ENCODE results near the gene FAP. TPM values are rescaled to one million over a fixed set of nuclear protein-coding genes. Genes with fewer than 3 reads are reported as not detected.

Gene FAP
- total RNA-seq: under 0.01 and 0.20 TPM in 2 replicates

GRCh38 chr2:162243294-162243693 is at the start of gene FAP:
Gene FAP (minus strand): TSS chr2:162243445. CDS start chr2:162243327, 118 bp downstream.
- peak in 1 of 2 donors; percentile 86 for DNase-seq (ENCODE audit: low read depth in 2 of 2)

- DNase-seq (ENCODE audit: low read depth in 2 of 2): no peak
Measured at GRCh38 chr2:162291748-162292147, 48.5 kb upstream of the FAP start.

GRCh38 chr2:162282765-162283425 is 39.6 kb upstream of the FAP start:
- DNase-seq (ENCODE audit: low read depth in 2 of 2): no peak

- no peak for DNase-seq (ENCODE audit: low read depth in 2 of 2)
Measured at GRCh38 chr2:162280654-162281053, 37.4 kb upstream of the FAP start.

GRCh38 chr2:162277381-162277780 is 34.1 kb upstream of the FAP start:
- DNase-seq (ENCODE audit: low read depth in 2 of 2): no peak

- DNase-seq (ENCODE audit: low read depth in 2 of 2): no peak
Measured at GRCh38 chr2:162267996-162268395, 24.8 kb upstream of the FAP start.

- no peak for DNase-seq (ENCODE audit: low read depth in 2 of 2)
Measured at GRCh38 chr2:162267496-162267895, 24.3 kb upstream of the FAP start.

- no peak for DNase-seq (ENCODE audit: low read depth in 2 of 2)
Measured at GRCh38 chr2:162266460-162266760, 23.2 kb upstream of the FAP start.

- DNase-seq (ENCODE audit: low read depth in 2 of 2): no peak
Measured at GRCh38 chr2:162265666-162266459, 22.6 kb upstream of the FAP start.

GRCh38 chr2:162261032-162261945 is 18.0 kb upstream of the FAP start:
- peak; percentile 19 to 80 for DNase-seq (ENCODE audit: low read depth in 2 of 2)

GRCh38 chr2:162258686-162259085 is 15.4 kb upstream of the FAP start:
- DNase-seq (ENCODE audit: low read depth in 2 of 2): no peak

GRCh38 chr2:162258169-162258568 is 14.9 kb upstream of the FAP start:
- DNase-seq (ENCODE audit: low read depth in 2 of 2): peak in 1 of 2 donors; percentile 4

- no peak for DNase-seq (ENCODE audit: low read depth in 2 of 2)
Measured at GRCh38 chr2:162257425-162257824, 14.2 kb upstream of the FAP start.

GRCh38 chr2:162256591-162256991 is 13.3 kb upstream of the FAP start:
- peak in 1 of 2 donors; percentile 5 for DNase-seq (ENCODE audit: low read depth in 2 of 2)

GRCh38 chr2:162254236-162254871 is 11.1 kb upstream of the FAP start:
- no peak for DNase-seq (ENCODE audit: low read depth in 2 of 2)

GRCh38 chr2:162253435-162253834 is 10.2 kb upstream of the FAP start:
- no peak for DNase-seq (ENCODE audit: low read depth in 2 of 2)

GRCh38 chr2:162252153-162252552 is 8.9 kb upstream of the FAP start:
- no peak for DNase-seq (ENCODE audit: low read depth in 2 of 2)

GRCh38 chr2:162245781-162246180 is 2.5 kb upstream of the FAP start:
- peak in 1 of 2 donors; percentile 16 for DNase-seq (ENCODE audit: low read depth in 2 of 2)

- DNase-seq (ENCODE audit: low read depth in 2 of 2): peak in 1 of 2 donors; percentile 58
Measured at GRCh38 chr2:162245061-162245460, 1.8 kb upstream of the FAP start.

- peak in 1 of 2 donors; percentile 96 for DNase-seq (ENCODE audit: low read depth in 2 of 2)
Measured at GRCh38 chr2:162244541-162245031, 1.3 kb upstream of the FAP start.

- DNase-seq (ENCODE audit: low read depth in 2 of 2): no peak
Measured at GRCh38 chr2:162243715-162244114, 470 bp upstream of the FAP start.

Data from lung microvascular endothelial cell (primary cell).